ENCODE results near the gene ASXL2. TPM values are rescaled to one million over a fixed set of nuclear protein-coding genes. Genes with fewer than 3 reads are reported as not detected.
A peak's percentile ranks its signal among the peaks of the same experiment; 100 is the strongest.

The ASXL2 gene
- total and polyA plus RNA-seq, 2 of the 13 experiments (the other 11 are each of a cell fraction or from before 2014, with no cell fraction given), result 12.1 to 19.2 TPM

GRCh38 chr2:25885933-25886332, 7.6 kb upstream of the ASXL2 start (continued):
- TF ChIP-seq ZNF18 (CRISPR knock-in tag; IDR thresholded peaks at IDR 0.05; ENCODE audit: insufficient replicate concordance) (peak; percentile 77), GATAD2A (CRISPR knock-in tag; IDR thresholded peaks at IDR 0.05) (peak; percentile 83; the same call in 1 of the 2 replicates), ZFP37 (CRISPR knock-in tag; IDR thresholded peaks at IDR 0.05; ENCODE audit: borderline replicate concordance) (0 out of 2 replicates have a peak, but pooled peaks have one; percentile 74), HMG20A (CRISPR knock-in tag; IDR thresholded peaks at IDR 0.05; ENCODE audit: borderline replicate concordance) (peak; percentile 74), ONECUT2 (CRISPR knock-in tag; IDR thresholded peaks at IDR 0.05) (no peak), SETDB1 (CRISPR knock-in tag; IDR thresholded peaks at IDR 0.05; ENCODE audit: borderline replicate concordance) (no peak), TFAP4 (IDR thresholded peaks at IDR 0.05; ENCODE audit: borderline replicate concordance, low read depth) (no peak; the same call in 1 of the 2 replicates), ZNF432 (CRISPR knock-in tag; IDR thresholded peaks at IDR 0.05; ENCODE audit: borderline replicate concordance) (no peak), FOXO1 (CRISPR knock-in tag; IDR thresholded peaks at IDR 0.05) (peak; percentile 50; the same call in 1 of the 2 replicates), CERS6 (CRISPR knock-in tag; IDR thresholded peaks at IDR 0.05) (no peak), SPEN (CRISPR knock-in tag; IDR thresholded peaks at IDR 0.05; ENCODE audit: low read depth) (no peak), ZSCAN20 (CRISPR knock-in tag; IDR thresholded peaks at IDR 0.05; ENCODE audit: borderline replicate concordance) (no peak), SOX5 (CRISPR knock-in tag; IDR thresholded peaks at IDR 0.05; ENCODE audit: borderline replicate concordance) (peak; percentile 43; the same call in 1 of the 2 replicates), TGIF2 (CRISPR knock-in tag; IDR thresholded peaks at IDR 0.05) (no peak), FOXP1 (IDR thresholded peaks at IDR 0.05) (no peak), FOXP1 (CRISPR knock-in tag; IDR thresholded peaks at IDR 0.05) (peak; percentile 37; the same call in 1 of the 2 replicates), SRSF4 (IDR thresholded peaks at IDR 0.05; ENCODE audit: low read depth, low read length, poor library complexity, severe bottlenecking) (no peak), ZNF891 (CRISPR knock-in tag; IDR thresholded peaks at IDR 0.05) (no peak), FOSL2 (CRISPR knock-in tag; IDR thresholded peaks at IDR 0.05) (peak; percentile 96), TAF1 (CRISPR knock-in tag; IDR thresholded peaks at IDR 0.05) (no peak), TARDBP (CRISPR knock-in tag; IDR thresholded peaks at IDR 0.05) (peak; percentile 47; the same call in 1 of the 2 replicates), MED1 (CRISPR knock-in tag; IDR thresholded peaks at IDR 0.05) (peak; percentile 56), SALL1 (CRISPR knock-in tag; IDR thresholded peaks at IDR 0.05) (peak; percentile 65), MIER2 (CRISPR knock-in tag; IDR thresholded peaks at IDR 0.05) (0 out of 2 replicates have a peak, but pooled peaks have one; percentile 49), ZNF44 (CRISPR knock-in tag; IDR thresholded peaks at IDR 0.05) (no peak), ZNF253 (CRISPR knock-in tag; IDR thresholded peaks at IDR 0.05; ENCODE audit: borderline replicate concordance) (no peak), KAT8 (CRISPR knock-in tag; IDR thresholded peaks at IDR 0.05) (peak; percentile 60; the same call in 1 of the 2 replicates), ZNF12 (CRISPR knock-in tag; IDR thresholded peaks at IDR 0.05) (peak; percentile 92), ELF4 (CRISPR knock-in tag; IDR thresholded peaks at IDR 0.05; ENCODE audit: borderline replicate concordance) (no peak)
- TF ChIP-seq, protein P1, sequence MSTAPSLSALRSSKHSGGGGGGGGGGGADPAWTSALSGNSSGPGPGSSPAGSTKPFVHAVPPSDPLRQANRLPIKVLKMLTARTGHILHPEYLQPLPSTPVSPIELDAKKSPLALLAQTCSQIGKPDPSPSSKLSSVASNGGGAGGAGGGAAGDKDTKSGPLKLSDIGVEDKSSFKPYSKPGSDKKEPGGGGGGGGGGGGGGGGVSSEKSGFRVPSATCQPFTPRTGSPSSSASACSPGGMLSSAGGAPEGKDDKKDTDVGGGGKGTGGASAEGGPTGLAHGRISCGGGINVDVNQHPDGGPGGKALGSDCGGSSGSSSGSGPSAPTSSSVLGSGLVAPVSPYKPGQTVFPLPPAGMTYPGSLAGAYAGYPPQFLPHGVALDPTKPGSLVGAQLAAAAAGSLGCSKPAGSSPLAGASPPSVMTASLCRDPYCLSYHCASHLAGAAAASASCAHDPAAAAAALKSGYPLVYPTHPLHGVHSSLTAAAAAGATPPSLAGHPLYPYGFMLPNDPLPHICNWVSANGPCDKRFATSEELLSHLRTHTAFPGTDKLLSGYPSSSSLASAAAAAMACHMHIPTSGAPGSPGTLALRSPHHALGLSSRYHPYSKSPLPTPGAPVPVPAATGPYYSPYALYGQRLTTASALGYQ (CRISPR knock-in tag; IDR thresholded peaks at IDR 0.05), result peak; percentile 26; the same call in 1 of the 2 replicates
